Measurements from ENCODE around the gene SIVA1.

Gene SIVA1

DNA sequence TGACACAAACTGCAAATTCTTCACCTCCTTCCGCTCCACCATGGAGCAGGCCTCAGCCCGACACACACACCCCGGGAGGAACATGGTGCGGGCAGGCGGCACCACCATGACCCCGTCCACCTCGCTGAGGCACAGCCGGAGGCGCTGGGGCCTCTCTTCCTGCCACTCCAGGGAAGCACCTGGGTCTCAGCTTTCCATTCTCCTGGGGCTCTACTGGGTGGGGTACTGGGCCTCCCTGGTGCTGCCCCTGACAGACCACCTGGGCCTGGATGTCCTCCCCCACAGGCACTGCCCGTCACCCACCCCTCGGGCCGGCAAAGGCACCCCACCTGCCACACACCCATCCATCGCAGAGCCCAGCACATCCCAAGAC, 32.7 kb downstream of the SIVA1 start:
- no peak overlapping the region for H3K4me3 ChIP-seq (ENCODE audit: low read depth, low read length)
- TF ChIP-seq, protein P1, sequence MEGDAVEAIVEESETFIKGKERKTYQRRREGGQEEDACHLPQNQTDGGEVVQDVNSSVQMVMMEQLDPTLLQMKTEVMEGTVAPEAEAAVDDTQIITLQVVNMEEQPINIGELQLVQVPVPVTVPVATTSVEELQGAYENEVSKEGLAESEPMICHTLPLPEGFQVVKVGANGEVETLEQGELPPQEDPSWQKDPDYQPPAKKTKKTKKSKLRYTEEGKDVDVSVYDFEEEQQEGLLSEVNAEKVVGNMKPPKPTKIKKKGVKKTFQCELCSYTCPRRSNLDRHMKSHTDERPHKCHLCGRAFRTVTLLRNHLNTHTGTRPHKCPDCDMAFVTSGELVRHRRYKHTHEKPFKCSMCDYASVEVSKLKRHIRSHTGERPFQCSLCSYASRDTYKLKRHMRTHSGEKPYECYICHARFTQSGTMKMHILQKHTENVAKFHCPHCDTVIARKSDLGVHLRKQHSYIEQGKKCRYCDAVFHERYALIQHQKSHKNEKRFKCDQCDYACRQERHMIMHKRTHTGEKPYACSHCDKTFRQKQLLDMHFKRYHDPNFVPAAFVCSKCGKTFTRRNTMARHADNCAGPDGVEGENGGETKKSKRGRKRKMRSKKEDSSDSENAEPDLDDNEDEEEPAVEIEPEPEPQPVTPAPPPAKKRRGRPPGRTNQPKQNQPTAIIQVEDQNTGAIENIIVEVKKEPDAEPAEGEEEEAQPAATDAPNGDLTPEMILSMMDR (IDR thresholded peaks at IDR 0.05; ENCODE audit: low read depth, low read length), result no peak

- H3K4me3 ChIP-seq (ENCODE audit: low read depth, low read length), result no peak overlapping the region
- TF ChIP-seq, protein P1 (IDR thresholded peaks at IDR 0.05; ENCODE audit: low read depth, low read length), result no peak
Measured at GRCh38 chr14:104786091-104786586, 33.2 kb downstream of the SIVA1 start.

DNA sequence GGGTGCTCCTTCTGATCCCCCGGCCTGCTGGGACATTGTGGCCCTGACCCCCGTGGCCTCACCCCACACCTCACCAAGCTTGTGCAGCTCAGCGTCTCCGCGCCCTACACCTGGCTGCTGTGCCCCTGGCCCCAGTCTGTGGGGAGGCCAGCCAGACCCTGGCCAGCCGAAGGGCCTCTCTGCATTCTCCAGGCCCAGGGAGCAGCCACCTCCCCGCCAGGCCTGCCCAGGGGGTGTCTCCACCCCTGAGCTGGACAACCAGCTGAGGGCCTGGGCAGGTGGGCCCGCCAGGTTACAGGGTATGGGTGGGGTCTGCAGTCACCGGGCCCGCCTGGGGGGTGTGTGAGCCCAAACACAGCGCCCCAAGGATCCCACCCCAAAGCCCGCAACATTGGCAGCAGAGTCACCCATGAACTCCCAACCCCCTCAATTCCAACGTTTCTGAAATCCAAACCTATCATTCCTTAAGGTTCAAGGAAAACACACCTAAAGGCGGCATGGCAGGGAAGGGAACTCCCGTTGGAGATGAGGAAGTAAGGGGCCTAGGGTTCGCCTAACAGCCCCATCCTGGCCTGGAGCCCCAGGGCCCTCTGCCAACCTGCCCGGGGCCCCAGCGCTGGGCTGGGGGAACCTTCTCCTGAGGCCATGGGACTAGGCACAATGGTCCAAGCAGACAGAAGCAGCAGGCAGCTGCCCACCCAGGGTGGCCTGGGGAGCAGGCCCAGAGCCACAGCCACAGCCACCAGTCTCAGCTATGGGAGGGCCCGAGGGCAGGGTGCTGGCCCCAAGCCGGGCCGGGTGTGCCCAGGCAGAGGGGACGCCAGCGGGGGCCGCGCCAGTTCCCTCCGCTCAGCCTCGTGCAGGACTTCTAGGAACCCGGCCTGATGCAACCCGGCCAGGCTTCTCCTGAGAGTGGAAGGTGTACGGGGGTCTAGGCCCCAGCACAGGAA, 34.1 kb downstream of the SIVA1 start:
- TF ChIP-seq, protein P1 (IDR thresholded peaks at IDR 0.05; ENCODE audit: low read depth, low read length), result no peak
- H3K4me3 ChIP-seq (ENCODE audit: low read depth, low read length), result no peak overlapping the region

- TF ChIP-seq, protein P1 (IDR thresholded peaks at IDR 0.05; ENCODE audit: low read depth, low read length), result no peak
- no peak overlapping the region for H3K4me3 ChIP-seq (ENCODE audit: low read depth, low read length)
Measured at GRCh38 chr14:104787736-104788135, 34.8 kb downstream of the SIVA1 start.

- TF ChIP-seq, protein P1 (IDR thresholded peaks at IDR 0.05; ENCODE audit: low read depth, low read length), result no peak
- H3K4me3 ChIP-seq (ENCODE audit: low read depth, low read length), result no peak overlapping the region
Measured at GRCh38 chr14:104788161-104788818, 35.3 kb downstream of the SIVA1 start.

GRCh38 chr14:104788873-104789663, 36.1 kb downstream of the SIVA1 start:
- TF ChIP-seq, protein P1 (IDR thresholded peaks at IDR 0.05; ENCODE audit: low read depth, low read length), result no peak
- no peak overlapping the region for H3K4me3 ChIP-seq (ENCODE audit: low read depth, low read length)
